NCI-H2196 (cell line): ENCODE measurements around the gene CORIN.
"Not testable (repeated sequence)": the region's sequence is repeated elsewhere in the genome, so short reads cannot be mapped to it uniquely, and the experiment has no call there.

Source experiments
- DNase-seq: peaks from one replicate; lab custom pipeline; 2025; ENCODE audit not compliant: unreplicated experiment; lab: John Stamatoyannopoulos, UW

The CORIN gene

DNA sequence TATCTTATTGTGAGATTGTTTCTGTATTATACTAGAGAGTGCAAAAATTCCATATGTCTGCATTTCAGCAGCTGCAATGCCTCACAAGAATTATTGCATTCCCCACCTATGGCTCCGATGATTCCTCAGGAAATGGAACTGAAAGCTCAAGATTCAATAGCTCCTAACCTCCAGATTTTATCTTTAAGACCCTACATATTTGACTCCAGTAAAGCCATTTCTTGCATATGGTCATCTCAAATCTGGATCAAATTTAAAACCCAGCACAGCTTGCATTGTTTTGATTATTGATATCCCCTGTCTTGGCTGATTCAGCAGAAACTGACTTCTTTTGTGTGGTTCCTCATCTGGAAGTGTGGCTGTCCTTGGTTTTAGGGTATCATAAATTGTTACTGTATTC, 142.6 kb downstream of the CORIN start:
- no peak for DNase-seq

DNA sequence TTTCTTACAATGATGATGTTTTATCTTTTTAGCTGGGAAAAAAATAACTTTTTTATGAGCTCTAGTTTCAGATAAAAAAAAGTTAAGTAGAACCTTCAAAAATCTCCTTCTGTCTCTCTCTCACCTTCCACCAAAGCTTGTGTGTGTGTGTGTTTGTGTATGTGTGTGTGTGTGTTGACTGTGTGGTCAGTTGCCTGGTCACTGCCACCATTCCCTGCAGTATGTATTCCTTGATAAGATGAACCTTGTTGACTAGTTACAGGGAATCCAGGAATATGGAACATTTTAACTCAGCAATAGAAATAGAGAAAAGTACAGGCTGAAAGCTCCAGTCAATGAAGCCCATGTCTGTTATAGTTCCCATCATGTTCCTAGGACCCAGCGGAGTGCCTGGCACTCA, 143.5 kb downstream of the CORIN start:
- no peak for DNase-seq

GRCh38 chr4:47692691-47693090, 145.2 kb downstream of the CORIN start:
- DNase-seq = no peak

GRCh38 chr4:47691757-47692383, 146.0 kb downstream of the CORIN start:
- not testable (repeated sequence) for DNase-seq

DNA sequence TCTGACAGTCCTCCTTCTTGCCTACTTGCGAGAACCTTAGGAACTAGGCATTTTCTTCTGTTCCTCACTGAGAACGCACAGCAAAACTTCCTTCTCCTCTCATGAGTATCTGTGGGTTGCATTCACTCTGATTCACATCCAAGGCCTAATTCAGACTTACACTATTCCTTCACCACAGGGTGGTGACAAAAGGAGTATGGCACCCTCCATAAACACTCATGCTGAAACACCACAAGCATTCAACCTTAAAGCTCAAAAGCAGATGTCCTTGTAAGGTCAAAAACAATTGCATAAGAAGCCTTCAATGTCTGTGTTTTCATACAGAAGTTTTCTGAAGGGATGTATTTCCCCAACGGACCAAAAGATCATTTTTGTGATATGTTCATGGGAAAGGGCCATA, 147.3 kb downstream of the CORIN start:
- DNase-seq = no peak

- peak; percentile 23 for DNase-seq
Measured at GRCh38 chr4:47686294-47686872, 151.5 kb downstream of the CORIN start.

- no peak for DNase-seq
Measured at GRCh38 chr4:47675806-47676205, 162.1 kb downstream of the CORIN start.

GRCh38 chr4:47674144-47674543, 163.7 kb downstream of the CORIN start:
- DNase-seq = no peak

DNA sequence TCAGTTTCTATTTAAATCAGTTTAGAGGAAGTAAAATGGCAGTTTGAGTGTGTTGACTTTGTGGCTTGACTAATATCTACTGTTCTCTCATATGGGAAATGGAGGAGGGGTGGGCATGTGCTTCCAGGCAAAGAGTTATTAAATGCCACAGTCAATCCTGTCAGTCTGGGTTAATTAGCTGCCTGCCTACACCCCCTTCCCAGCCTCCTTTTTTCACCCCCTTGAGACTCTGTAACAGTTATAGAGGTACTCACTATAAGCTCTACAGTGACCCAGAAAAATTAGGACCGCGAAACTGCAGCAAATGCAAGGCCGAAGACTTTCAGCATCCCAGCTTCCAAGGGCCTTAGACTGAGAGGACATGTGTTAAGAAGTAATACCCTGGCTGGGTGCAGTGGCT, 165.2 kb downstream of the CORIN start:
- no peak for DNase-seq

DNA sequence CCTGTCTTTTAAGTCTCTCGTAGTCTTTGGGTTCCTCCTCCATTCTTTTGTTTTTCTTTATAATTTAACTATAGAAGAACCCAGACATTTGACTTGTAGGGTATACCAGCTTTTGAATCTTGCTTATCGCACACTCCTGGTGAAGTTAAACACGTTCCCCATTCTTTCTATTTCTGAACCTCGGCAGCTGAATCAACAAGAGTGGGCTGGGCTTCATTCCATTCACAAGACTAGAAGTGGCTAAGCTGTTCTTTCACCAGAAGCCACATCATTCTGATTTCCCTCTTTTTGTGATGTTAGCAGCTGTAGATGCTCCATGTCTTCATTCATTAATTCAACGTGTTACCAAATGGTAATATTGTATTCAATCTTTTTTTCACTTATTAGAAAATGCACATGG, 167.9 kb downstream of the CORIN start:
- DNase-seq = no peak

DNA sequence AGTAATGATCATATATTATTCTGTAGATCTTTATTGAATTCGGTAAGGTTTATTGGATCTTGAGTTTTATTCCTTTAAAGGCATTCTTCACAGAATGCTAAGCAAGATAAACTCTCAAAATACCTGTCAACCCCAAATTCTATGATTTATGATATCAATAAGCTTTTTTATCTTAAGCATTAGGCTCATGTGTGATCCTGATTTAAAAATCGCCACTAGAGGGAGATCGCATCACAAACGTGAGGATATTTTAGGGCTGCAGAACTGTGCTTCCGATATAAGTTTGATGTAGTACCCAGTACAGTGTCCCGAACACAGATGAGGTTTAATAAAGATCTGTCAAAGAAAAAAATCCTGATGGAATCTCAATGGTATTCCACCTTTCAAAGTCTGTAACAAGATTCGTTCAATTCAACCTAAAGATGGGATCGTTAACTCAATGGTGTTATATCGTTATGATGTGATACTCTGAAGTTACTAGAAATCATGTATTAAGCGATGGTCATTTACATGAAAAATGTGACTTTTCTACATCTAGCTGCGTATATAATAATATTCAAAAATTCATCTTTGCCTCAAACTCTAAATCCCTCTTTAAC, 169.0 kb downstream of the CORIN start:
- peak; percentile 50 for DNase-seq

DNA sequence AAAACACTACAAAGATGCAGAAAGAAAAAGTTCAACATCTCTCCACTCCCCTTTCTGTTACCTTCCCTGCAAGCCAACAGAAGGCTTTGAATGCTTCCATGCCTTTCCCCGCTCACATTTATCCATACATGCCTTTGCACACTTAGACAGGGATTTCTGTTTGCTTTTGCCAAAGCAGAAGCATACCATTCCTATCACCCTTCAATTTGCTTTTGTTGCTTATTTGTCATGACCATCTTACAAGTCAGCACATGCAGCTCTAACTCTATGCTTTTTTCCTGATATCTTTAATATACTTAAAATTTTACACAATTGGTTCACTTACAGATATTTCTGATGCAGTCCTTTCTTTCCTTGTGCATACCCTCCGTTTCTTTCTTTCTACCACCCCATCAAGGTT, 169.6 kb downstream of the CORIN start:
- no peak for DNase-seq

- no peak for DNase-seq
Measured at GRCh38 chr4:47667552-47667951, 170.3 kb downstream of the CORIN start.

- no peak for DNase-seq
Measured at GRCh38 chr4:47664051-47664826, 173.6 kb downstream of the CORIN start.

- DNase-seq = no peak
Measured at GRCh38 chr4:47662975-47663374, 174.9 kb downstream of the CORIN start.

- DNase-seq = no peak
Measured at GRCh38 chr4:47661741-47662140, 176.1 kb downstream of the CORIN start.

DNA sequence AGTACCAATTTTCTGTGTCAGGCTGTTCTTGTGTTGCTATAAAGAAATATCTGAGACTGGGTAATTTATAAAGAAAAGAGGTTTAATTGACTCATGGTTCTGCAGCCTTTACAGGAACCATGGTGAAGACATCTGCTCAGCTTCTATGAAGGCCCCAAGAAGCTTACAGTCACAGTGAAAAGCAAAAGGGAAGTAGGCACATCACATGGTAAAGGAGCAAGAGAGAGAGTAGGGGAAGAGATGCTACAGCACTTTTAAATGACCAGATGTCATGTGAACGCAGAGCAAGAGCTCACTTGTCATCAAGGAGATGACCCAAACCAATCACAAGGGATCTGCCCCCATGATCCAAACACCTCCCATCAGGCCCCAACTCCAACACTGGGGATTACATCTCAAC, 178.5 kb downstream of the CORIN start:
- DNase-seq = no peak

GRCh38 chr4:47654972-47655693, 182.7 kb downstream of the CORIN start:
- no peak for DNase-seq

GRCh38 chr4:47652092-47652491, 185.8 kb downstream of the CORIN start:
- no peak for DNase-seq

DNA sequence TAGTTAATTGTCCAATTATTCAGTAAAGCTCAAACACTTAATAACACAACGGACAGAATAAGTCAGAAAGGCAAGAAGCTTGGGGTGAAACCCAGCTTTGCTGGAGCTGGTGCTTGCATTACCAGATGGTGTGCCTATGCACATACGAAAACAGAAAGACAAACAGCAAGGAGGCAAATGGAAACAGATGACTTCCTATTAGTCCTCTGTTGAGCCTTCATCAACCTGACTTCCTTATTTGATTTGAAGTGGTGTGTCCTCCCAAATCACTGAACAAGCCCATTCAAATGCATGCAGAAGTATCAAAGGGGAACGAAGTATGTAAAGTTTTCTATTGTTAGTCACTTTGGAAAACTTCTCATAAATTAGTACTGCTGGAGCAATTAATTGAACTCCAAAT, 186.6 kb downstream of the CORIN start:
- DNase-seq = no peak

DNA sequence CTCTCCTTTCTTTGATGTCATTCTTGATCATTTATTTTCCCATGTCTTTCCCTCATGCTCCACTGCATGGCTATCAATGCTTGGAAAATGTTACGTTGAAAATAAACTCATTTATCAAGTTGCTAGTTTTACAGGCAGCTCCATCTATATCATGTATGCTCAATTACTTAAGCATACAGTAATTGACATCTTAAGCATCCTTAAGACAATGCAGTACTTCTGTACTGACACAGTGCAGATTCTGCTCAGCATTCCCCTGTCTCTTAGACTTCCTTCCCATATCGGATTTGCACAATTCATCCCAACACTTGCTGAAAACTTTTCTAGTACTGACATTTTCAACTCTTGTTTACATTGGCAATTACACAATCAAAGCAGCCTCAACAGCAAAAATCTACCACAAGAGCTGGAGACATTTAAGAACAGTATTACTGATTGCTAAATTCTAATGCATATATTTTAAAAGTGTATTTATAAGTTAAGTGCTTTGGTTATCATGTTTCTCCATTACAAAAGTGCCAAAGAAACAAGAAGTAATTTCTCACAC, 187.2 kb downstream of the CORIN start:
- DNase-seq = no peak
